ENCODE results near the gene FOXC2.

FOXC2 gene
- 0 reads per million in 9 experiments for total RNA-seq

DNA sequence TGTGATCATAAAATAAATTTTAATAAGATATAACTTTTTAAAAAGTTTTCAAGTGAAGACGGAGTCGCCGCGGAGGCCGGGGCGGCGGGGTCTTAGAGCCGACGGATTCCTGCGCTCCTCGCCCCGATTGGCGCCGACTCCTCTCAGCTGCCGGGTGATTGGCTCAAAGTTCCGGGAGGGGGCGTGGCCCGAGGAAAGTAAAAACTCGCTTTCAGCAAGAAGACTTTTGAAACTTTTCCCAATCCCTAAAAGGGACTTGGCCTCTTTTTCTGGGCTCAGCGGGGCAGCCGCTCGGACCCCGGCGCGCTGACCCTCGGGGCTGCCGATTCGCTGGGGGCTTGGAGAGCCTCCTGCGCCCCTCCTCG, at the start of gene FOXC2:
Gene FOXC2 (plus strand): TSS at position 229 of the 365 bp plus-strand sequence. CDS start 507 bp downstream, outside the sequence.
- Mint-ChIP-seq H3K27ac (no peak within 1 kb of the TSS), H3K36me3 (ENCODE audit: insufficient read depth) (peaks cover 9% of the 10 kb centered on the region), H3K9me3 (no peaks in the 10 kb centered on the region), H3K27me3 (peaks cover 55 to 84% of the 10 kb centered on the region in 2 donors), H3K4me1 (ENCODE audit: low read depth in 2 of 2) (peaks cover 8 to 14% of the 10 kb centered on the region in 2 donors), H3K4me3 (peak within 1 kb of the TSS in 1 of 2 donors; percentile 47)
- DNase-seq (no peak), ATAC-seq (replicated peaks) (no peak)

- DNase-seq (no peak), ATAC-seq (replicated peaks) (no peak)
- Mint-ChIP-seq H3K36me3 (ENCODE audit: insufficient read depth) (no peaks in the 10 kb centered on the region), H3K4me1 (ENCODE audit: low read depth in 2 of 2) (peaks cover 5 to 12% of the 10 kb centered on the region in 2 donors), H3K4me3 (no peak overlapping the region), H3K27me3 (peaks cover 67 to 99% of the 10 kb centered on the region in 2 donors), H3K9me3 (no peaks in the 10 kb centered on the region), H3K27ac (no peak overlapping the region)
Measured at GRCh38 chr16:86517033-86517432, 49.6 kb upstream of the FOXC2 start.

GRCh38 chr16:86517652-86518258, 48.9 kb upstream of the FOXC2 start:
- Mint-ChIP-seq H3K27me3 (peaks cover 64 to 98% of the 10 kb centered on the region in 2 donors), H3K9me3 (no peaks in the 10 kb centered on the region), H3K4me1 (ENCODE audit: low read depth in 2 of 2) (peaks cover 5 to 12% of the 10 kb centered on the region in 2 donors), H3K4me3 (no peak overlapping the region), H3K27ac (no peak overlapping the region), H3K36me3 (ENCODE audit: insufficient read depth) (no peaks in the 10 kb centered on the region)
- no peak for ATAC-seq (replicated peaks)
- no peak for DNase-seq

DNA sequence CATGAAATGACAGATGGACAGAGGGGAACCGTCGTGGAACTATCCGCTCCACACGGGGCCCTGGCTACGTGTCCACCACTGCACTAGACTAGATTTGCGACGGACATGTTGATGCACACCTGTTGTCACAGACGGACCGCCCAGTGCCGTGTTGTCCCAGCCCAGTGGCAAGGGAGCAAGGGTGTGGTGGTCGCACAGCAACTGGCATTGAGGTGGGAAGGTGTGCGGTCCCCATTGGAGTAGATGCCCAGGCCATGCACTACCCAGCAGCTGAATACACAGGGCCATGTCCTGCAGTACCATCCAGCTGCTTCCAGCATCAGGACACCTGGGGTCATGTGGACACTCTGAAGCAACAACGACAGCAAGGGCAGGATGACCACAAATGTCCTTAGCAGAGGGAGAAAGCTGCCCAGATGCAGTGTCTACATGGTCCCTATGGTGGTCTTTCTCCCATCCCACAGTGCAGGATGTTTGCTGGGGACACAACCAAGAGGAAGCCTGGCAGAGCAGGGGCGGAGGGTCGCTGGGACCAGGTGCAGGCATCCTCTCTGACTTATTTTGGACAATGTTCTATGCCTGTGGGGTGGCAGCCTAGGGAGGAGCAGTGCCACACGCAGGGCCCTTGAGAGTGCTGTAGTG, 47.5 kb upstream of the FOXC2 start:
- ATAC-seq (replicated peaks): no peak
- H3K27me3 Mint-ChIP-seq: peaks cover 50 to 90% of the 10 kb centered on the region in 2 donors
- no peak for DNase-seq
- H3K9me3 Mint-ChIP-seq: no peaks in the 10 kb centered on the region
- H3K27ac Mint-ChIP-seq: no peak overlapping the region
- H3K4me1 Mint-ChIP-seq (ENCODE audit: low read depth in 2 of 2): peaks cover 5 to 12% of the 10 kb centered on the region in 2 donors
- peak overlapping the region; percentile 58 to 60 for H3K4me3 Mint-ChIP-seq
- H3K36me3 Mint-ChIP-seq (ENCODE audit: insufficient read depth): no peaks in the 10 kb centered on the region

GRCh38 chr16:86519649-86520316, 46.8 kb upstream of the FOXC2 start:
- Mint-ChIP-seq H3K27me3 (peaks cover 44 to 83% of the 10 kb centered on the region in 2 donors), H3K9me3 (no peaks in the 10 kb centered on the region), H3K4me3 (peak overlapping the region; percentile 58 to 60), H3K36me3 (ENCODE audit: insufficient read depth) (no peaks in the 10 kb centered on the region), H3K27ac (no peak overlapping the region), H3K4me1 (ENCODE audit: low read depth in 2 of 2) (peaks cover 5 to 12% of the 10 kb centered on the region in 2 donors)
- ATAC-seq (replicated peaks) (peak; percentile 63), DNase-seq (peak; percentile 29 to 38 (median 36))

- Mint-ChIP-seq H3K4me1 (ENCODE audit: low read depth in 2 of 2) (peaks cover 5 to 12% of the 10 kb centered on the region in 2 donors), H3K27ac (no peak overlapping the region)
Measured at GRCh38 chr16:86520317-86521210, 46.1 kb upstream of the FOXC2 start.

GRCh38 chr16:86521236-86522197, 45.1 kb upstream of the FOXC2 start:
- Mint-ChIP-seq H3K4me3 (no peak overlapping the region), H3K27me3 (peaks cover 35 to 66% of the 10 kb centered on the region in 2 donors), H3K36me3 (ENCODE audit: insufficient read depth) (no peaks in the 10 kb centered on the region), H3K27ac (no peak overlapping the region), H3K9me3 (no peaks in the 10 kb centered on the region), H3K4me1 (ENCODE audit: low read depth in 2 of 2) (peaks cover 5 to 12% of the 10 kb centered on the region in 2 donors)
- no peak for ATAC-seq (replicated peaks)
- DNase-seq: no peak

More at GRCh38 chr16:86520317-86521210, 46.1 kb upstream of the FOXC2 start:
- H3K27me3 Mint-ChIP-seq: peaks cover 38 to 75% of the 10 kb centered on the region in 2 donors
- no peaks in the 10 kb centered on the region for H3K9me3 Mint-ChIP-seq
- H3K4me3 Mint-ChIP-seq: peak overlapping the region; percentile 58 to 60
- DNase-seq (no peak), ATAC-seq (replicated peaks) (no peak)
- H3K36me3 Mint-ChIP-seq (ENCODE audit: insufficient read depth): no peaks in the 10 kb centered on the region

DNA sequence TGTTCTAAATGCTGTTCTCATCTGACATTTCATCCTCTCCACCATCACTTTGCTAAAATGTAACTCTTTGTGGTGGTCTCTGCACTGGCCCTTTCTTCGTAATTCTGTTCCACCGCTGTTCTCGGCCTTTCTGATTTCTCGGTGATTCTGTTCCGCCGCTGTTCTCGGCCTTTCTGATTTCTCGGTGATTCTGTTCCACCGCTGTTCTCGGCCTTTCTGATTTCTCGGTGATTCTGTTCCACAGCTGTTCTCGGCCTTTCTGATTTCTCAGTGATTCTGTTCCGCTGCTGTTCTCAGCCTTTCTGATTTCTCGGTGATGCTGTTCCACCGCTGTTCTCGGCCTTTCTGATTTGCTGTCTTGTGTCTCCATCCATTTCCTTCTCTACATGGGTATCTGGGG, 44.0 kb upstream of the FOXC2 start:
- no peaks in the 10 kb centered on the region for H3K36me3 Mint-ChIP-seq (ENCODE audit: insufficient read depth)
- no peaks in the 10 kb centered on the region for H3K9me3 Mint-ChIP-seq
- ATAC-seq (replicated peaks) (no peak), DNase-seq (no peak)
- H3K4me3 Mint-ChIP-seq: no peak overlapping the region
- no peak overlapping the region for H3K27ac Mint-ChIP-seq
- peaks cover 24 to 55% of the 10 kb centered on the region in 2 donors for H3K27me3 Mint-ChIP-seq
- peaks cover 5 to 12% of the 10 kb centered on the region in 2 donors for H3K4me1 Mint-ChIP-seq (ENCODE audit: low read depth in 2 of 2)

DNA sequence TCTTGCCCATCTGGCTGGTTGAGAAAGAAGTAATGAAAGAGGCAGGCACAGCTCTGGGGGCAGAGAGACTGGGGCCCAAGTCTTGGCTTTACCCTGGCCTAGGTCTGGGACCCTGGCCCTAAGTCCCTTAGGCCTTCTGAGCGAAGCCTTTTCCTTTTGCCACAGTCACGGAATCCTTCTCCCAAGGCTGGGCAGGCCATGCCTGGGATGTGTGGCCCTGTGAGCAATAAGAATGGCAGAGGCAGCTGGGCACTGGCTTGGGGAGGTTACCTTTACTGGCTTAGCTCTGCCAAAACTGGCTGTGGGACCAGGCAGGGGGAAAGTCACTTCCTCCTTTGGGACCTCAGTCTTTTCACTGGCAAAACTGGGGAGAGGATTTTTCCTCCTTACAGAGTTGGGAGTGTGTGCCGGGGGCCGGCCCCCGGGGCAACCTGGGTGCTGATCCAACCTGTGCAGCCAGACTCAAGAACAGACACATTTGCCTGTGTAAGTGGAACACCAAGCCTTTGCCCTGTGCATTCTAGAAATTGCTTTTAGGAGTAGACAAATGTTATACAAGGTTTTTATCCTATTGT, 43.4 kb upstream of the FOXC2 start:
- Mint-ChIP-seq H3K9me3 (no peaks in the 10 kb centered on the region), H3K4me3 (no peak overlapping the region), H3K27ac (no peak overlapping the region), H3K36me3 (ENCODE audit: insufficient read depth) (no peaks in the 10 kb centered on the region), H3K27me3 (peaks cover 18 to 49% of the 10 kb centered on the region in 2 donors), H3K4me1 (ENCODE audit: low read depth in 2 of 2) (peaks cover 5 to 12% of the 10 kb centered on the region in 2 donors)
- ATAC-seq (replicated peaks): no peak
- no peak for DNase-seq

DNA sequence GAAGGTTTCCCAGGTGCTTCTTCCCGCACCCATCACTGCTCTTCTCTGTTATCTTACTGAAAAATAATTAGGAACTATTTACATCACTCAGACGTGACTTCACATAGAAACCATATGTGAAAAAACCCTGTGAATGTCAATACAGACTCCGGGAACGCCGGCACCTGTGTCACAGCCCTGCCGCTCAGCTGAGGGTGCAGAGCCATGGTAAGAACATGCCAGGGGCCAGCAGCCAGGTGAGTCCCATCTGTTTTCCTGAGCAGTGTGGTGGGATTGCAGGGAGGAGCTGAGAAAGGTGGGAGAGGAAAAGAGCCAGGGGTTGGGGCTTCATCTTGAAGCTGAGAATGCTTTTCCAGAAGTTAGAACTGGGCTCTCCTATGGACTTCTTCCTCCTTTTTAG, 42.6 kb upstream of the FOXC2 start:
- Mint-ChIP-seq H3K4me3 (no peak overlapping the region), H3K27me3 (peaks cover 10 to 41% of the 10 kb centered on the region in 2 donors), H3K36me3 (ENCODE audit: insufficient read depth) (no peaks in the 10 kb centered on the region), H3K9me3 (no peaks in the 10 kb centered on the region), H3K4me1 (ENCODE audit: low read depth in 2 of 2) (peaks cover 5 to 12% of the 10 kb centered on the region in 2 donors), H3K27ac (no peak overlapping the region)
- no peak for DNase-seq
- no peak for ATAC-seq (replicated peaks)

GRCh38 chr16:86525696-86526095, 40.9 kb upstream of the FOXC2 start:
- peaks cover 3% of the 10 kb centered on the region for H3K36me3 Mint-ChIP-seq (ENCODE audit: insufficient read depth)
- H3K27ac Mint-ChIP-seq: no peak overlapping the region
- no peak overlapping the region for H3K4me3 Mint-ChIP-seq
- DNase-seq (no peak), ATAC-seq (replicated peaks) (no peak)
- H3K9me3 Mint-ChIP-seq: no peaks in the 10 kb centered on the region
- peaks cover 0 to 25% of the 10 kb centered on the region in 2 donors for H3K27me3 Mint-ChIP-seq
- H3K4me1 Mint-ChIP-seq (ENCODE audit: low read depth in 2 of 2): peaks cover 0 to 3% of the 10 kb centered on the region in 2 donors

DNA sequence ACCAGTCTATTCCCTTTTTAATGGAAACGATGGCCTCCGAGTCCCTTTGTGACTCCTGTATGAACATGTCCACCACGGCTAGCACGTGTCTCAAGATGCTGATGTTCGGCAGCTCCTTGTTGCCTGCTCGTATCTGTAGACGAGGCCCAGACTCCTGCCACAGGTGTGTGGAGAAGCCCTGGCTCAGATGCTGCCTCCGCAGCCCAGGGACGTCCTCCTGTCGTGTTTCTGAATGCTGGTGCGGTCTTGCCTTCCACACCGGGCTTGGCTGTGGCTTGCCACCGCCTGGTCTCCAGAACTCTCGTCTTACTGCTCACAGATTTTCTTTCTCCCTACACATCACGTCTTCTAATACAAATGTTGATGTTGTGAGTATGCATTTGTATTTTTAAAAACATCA, 39.3 kb upstream of the FOXC2 start:
- peaks cover 3% of the 10 kb centered on the region for H3K36me3 Mint-ChIP-seq (ENCODE audit: insufficient read depth)
- DNase-seq (no peak), ATAC-seq (replicated peaks) (no peak)
- no peak overlapping the region for H3K4me3 Mint-ChIP-seq
- peaks cover 0 to 9% of the 10 kb centered on the region in 2 donors for H3K27me3 Mint-ChIP-seq
- peaks cover 0 to 3% of the 10 kb centered on the region in 2 donors for H3K4me1 Mint-ChIP-seq (ENCODE audit: low read depth in 2 of 2)
- H3K9me3 Mint-ChIP-seq: no peaks in the 10 kb centered on the region
- H3K27ac Mint-ChIP-seq: no peak overlapping the region
